Spleen (tissue), 7 donors: ENCODE measurements around the gene NAB1.

Experiments
- CTCF ChIP-seq, 11 experiments: fragments of 200-600 bp in 7 of 11; fragments of 450-650 bp in 4 of 11; sonication (generic) in 4 of 11; IDR thresholded peaks in 8 of 11; conservative IDR thresholded peaks in 3 of 11; 1 replicate in 7 of 11; 2 replicates in 4 of 11; pipeline versions ENCODE4 v1.4.0 to v1.8.0; 2016 to 2021; ENCODE audit warnings: antibody characterized with exemption in 11 of 11, inconsistent platforms in 4 of 11, mild to moderate bottlenecking in 1 of 11
- POLR2A ChIP-seq, 3 donors: fragments of 450-650 bp; IDR thresholded peaks; one replicate each; pipeline ENCODE4 v1.5.1; 2017; ENCODE audit warnings: antibody characterized with exemption in 3 of 3, mild to moderate bottlenecking in 1 of 3
- donor health status: DM: no; HTN: no; CAD: no; lungs with moderate emphysema.
- donor health status: DM: no; HTN: no; CAD: no.
- donor health status: DM: no; HTN: no; CAD: no.

- TF ChIP-seq CTCF (IDR thresholded peaks at IDR 0.05 in 8 of 11, conservative IDR thresholded peaks at IDR 0.05 in 3 of 11) (no peak), POLR2A (IDR thresholded peaks at IDR 0.05) (no peak)
These were observed 21.5 kb downstream of the NAB1 start for GRCh38 chr2:190670182-190670946.
